ENCODE data around the gene RNF5.
"Not testable (repeated sequence)": the region's sequence is repeated elsewhere in the genome, so short reads cannot be mapped to it uniquely, and the experiment has no call there.

RNF5 gene

DNA sequence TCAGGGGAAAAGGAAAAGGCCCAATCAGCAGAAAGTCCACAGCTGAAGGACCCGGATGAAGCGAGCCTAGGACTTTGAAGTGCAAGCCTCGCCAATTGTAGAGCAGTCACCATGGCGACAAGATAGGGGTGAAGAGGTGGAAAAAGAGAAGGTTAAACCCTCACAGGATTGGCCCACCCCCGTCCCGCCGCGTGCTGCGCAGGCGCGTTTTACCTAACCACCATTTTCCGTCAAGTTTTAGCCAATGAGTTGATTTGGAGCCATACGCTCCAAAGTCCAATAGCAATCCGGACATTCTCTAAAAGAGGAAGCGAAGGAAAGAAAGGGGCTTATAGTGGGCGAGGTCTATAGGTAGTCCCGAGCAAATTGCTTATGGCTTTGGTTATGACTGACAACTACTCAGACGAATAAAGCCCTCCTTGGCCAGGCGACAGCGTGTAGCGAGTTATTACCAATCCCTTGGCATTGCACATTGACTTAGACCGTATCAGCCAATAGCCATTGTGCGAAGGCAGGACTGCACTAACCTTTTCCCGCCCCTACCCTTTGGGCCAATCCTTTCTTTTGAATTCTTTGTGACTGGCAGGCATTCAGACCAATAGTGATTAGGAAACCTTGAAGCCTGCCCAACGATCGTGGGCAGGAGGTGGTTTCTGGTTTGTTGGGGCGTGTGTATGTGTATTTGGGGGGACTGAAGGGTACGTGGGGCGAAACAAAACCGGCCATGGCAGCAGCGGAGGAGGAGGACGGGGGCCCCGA, at the start of gene RNF5:
Gene RNF5 (plus strand): TSS at position 618 of the 759 bp plus-strand sequence. CDS start 107 bp downstream, at position 725.
- peak; percentile 75 to 87 for DNase-seq (ENCODE audit: low read depth in 2 of 2)

DNA sequence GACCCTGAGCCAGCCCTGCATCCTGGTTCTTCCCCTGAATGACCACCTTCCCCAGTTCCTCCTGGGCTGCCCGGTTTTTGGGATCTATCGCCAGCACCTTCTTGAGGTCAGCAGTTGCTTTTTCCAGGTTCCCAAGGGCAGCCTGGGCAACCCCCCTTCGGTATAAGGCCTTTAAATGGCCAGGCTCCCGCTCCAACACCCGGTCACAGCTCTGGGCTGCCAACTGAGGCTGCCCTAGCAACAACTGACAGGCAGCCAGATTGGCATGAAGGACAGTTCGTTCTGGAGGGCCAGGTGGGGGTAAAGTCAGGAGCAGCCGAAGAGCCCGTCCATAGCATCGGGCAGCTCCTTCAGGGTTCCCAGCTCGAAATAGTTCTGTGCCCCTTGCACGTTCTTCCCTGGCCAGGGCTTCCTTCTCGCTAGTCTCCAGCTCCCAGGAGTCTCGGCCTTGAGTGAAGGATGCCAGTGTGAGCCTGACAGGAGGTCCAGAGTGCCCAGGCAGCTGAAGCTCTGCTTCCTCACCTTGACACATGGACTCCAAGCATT, 49.4 kb upstream of the RNF5 start:
- no peak for DNase-seq (ENCODE audit: low read depth in 2 of 2)

GRCh38 chr6:32129297-32130088, 48.7 kb upstream of the RNF5 start:
- no peak for DNase-seq (ENCODE audit: low read depth in 2 of 2)

DNA sequence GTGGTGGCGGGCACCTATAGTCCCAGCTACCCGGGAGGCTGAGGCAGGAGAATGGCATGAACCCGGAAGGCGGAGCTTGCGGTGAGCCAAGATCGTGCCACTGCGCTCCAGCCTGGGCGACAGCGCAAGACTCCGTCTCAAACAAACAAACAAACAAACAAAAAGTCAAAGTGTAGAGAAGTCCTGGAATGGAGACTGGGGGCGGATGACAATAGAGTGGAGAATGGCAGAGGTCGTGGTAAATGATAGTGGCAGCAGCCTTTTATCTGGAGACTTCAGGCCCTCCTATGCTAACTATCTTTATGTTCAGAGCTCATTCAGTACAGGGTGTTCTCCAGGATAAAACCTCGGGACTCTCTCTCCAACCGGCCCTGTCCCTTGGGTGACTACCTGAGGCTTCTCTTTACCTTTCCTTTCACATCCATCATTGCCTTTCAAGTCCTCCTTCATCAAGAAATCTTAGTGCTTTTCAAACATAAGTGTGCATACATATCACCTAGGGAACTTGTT, 46.7 kb upstream of the RNF5 start:
- no peak for DNase-seq (ENCODE audit: low read depth in 2 of 2)

- DNase-seq (ENCODE audit: low read depth in 2 of 2) = no peak
These were observed 46.1 kb upstream of the RNF5 start for GRCh38 chr6:32132110-32132509.

GRCh38 chr6:32133786-32134185, 44.4 kb upstream of the RNF5 start:
- DNase-seq (ENCODE audit: low read depth in 2 of 2) = no peak

DNA sequence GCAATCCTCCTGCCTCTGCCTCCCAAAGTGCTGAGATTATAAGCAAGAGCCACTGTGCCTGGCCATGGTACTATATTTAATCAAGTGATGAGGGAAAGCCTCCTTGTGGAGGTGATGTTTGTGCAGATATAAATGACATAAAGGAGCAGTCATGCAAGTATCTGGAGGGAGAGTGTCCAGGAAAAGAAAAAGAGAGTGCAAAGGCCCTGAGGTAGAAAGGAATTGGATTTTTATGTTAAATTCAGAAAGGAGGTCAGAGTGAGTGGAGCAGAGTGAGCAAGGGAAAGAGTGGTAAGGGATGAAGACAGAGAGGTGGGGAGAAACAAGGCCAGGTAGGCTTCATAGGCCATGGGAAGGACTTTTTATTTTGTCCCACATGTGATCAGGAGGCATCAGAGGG, 40.8 kb upstream of the RNF5 start:
- DNase-seq (ENCODE audit: low read depth in 2 of 2) = no peak

GRCh38 chr6:32139590-32139989, 38.6 kb upstream of the RNF5 start:
- no peak for DNase-seq (ENCODE audit: low read depth in 2 of 2)

- no peak for DNase-seq (ENCODE audit: low read depth in 2 of 2)
These were observed 37.7 kb upstream of the RNF5 start for GRCh38 chr6:32140420-32141046.

DNA sequence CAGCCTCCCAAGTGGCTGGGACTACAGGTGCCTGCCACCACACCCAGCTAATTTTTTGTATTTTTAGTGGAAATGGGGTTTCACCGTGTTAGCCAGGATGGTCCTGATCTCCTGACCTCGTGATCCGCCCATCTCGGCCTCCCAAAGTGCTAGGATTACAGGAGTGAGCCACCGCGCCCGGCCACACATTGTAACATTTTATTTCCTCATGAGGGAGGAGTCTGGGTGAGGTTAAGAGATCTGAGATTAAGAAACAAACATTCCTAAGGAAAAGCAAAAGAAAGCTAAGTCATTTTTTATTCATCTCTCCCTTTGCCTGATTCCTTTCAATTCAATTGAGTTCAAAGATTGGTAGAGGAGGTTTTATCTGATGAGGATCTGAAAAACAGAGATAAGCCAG, 34.0 kb upstream of the RNF5 start:
- not testable (repeated sequence) for DNase-seq (ENCODE audit: low read depth in 2 of 2)

DNA sequence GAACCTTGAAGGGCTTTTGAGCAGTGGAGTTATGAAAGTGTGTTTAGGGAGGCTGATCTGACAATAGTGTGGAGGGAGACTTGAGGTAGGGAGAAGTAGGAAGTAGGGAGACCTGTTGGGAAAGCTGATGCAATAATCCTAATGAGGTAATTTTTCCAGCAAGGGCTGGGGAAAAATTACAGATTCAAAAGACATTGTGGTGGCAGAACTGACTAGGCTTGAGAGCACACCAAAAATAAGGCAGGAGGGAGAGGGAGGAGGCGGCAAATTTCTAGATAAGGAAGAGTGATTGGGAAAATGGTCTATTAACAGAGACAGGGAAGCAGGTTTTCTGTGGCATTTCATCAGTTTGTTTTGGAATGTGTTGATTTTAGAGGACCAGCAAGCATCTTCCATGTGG, 31.9 kb upstream of the RNF5 start:
- no peak for DNase-seq (ENCODE audit: low read depth in 2 of 2)

- no peak for DNase-seq (ENCODE audit: low read depth in 2 of 2)
These were observed 31.5 kb upstream of the RNF5 start for GRCh38 chr6:32146687-32147086.

DNA sequence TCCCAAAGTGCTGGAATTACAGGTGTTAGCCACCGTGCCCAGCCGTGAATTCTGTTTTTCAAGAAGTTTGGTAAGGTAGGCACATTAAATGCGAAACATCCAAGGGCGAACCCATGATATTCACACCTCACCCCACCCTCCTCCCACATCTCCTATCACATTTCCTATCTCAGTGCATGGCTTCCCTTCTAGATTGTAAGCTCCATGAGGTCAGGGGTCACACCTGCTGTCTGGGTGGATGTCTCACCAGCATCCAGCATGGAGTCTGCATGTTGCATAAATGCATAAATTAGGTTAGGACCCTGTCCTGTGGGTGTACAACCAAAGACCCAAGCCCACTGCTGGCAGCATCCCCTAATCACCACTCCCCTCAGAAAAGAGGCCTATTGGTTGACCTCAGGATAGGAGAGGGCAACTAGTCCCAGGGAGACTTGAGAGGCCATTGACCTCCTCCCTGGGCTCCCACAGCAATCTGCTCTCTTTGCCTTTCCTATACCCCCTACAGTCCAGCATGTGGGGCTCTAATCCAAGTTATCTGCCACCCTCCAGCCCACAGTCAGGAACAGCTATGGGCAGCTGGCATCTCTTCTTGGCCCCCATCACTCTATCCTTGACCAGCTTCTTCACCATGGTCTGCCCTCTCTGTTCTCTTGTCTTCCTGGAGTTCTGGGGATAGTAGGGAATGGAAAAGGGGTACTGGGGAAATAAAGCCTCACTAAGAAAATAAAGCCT, 30.6 kb upstream of the RNF5 start:
- no peak for DNase-seq (ENCODE audit: low read depth in 2 of 2)

- peak; percentile 55 to 56 for DNase-seq (ENCODE audit: low read depth in 2 of 2)
These were observed 29.7 kb upstream of the RNF5 start for GRCh38 chr6:32148289-32149091.

DNA sequence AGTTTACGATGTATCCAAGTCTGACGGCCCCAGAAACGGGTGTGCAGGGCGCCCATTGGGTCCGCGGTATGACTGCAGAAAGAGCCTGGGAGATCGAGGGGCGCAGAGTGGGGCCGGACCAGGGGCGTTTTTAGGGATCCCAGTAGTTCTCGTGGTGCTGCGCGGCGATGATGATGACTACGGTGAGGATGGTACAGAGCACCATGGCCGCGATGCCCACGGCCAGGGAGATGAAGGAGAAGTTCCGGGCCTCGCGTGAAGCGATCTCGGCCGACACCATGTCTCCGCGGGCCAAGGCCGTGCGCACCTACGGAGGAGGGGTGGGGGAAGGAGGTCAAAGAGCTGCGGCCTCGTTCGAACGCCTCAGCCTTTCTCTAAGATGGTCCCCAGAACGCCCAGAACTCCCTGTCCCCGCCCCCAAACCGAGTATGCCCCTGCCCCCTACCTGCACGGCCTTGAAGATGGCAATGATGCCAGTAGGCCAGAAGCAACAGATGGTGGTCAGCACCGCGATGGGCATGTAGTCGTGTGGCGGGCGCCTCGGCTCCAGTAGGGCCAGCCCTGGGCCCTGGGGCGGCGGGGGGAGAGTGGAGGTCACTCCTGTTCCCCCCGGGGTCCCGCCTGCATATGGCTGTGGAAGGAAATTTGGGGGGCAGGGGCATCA, 29.0 kb upstream of the RNF5 start:
- no peak for DNase-seq (ENCODE audit: low read depth in 2 of 2)

GRCh38 chr6:32149932-32150870, 28.0 kb upstream of the RNF5 start:
- no peak for DNase-seq (ENCODE audit: low read depth in 2 of 2)

DNA sequence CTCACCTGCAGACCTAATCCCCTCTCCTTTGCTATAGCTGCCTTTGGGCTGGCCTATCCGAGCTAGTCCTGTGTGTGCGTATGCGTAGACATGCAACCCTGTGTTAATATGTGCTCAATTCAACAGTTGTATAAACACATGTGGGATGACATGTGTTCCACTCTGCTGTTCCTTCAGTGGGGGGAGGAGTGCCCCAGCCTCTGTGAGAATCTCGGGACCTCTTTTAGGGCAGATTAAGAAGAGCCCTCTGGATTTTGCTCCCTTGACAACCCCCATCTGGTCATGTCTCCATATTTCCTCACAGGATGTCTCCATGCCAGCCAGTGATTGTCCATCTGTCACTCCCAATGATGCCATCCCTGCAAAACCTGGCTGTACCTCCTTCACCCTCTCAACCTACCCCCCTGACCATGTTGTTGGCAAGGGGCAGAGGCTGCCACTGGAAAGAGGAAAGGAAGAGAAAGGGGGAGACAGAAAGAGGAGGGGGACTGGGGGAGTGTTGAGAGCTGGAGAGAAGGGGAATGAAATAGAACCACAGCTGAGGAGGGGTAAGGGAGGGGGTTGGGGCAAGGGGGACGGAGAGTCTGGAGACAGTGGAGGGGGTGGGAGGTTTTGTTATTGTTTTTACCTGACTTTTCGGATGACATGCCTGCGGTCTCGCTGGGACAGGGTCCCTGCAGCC, 26.9 kb upstream of the RNF5 start:
- DNase-seq (ENCODE audit: low read depth in 2 of 2) = no peak
